H1 (cell line): Measurements from ENCODE around the gene MIF4GD. TPM values are rescaled to one million over a fixed set of nuclear protein-coding genes. Genes with fewer than 3 reads are reported as not detected.
A peak's percentile ranks its signal among the peaks of the same experiment; 100 is the strongest.

Source experiments
- CTCF ChIA-PET: fragments of 300-600 bp; sonication (Branson Sonifier 250); formaldehyde crosslinking; loops from one replicate; lab custom pipeline; 2021; ENCODE audit not compliant: partially characterized antibody; lab: Charles Lee
- POLR2A ChIA-PET: fragments of 300-600 bp; sonication (Branson Sonifier 250); formaldehyde crosslinking; loops from one replicate; lab custom pipeline; 2021; ENCODE audit warnings: inconsistent platforms; ENCODE audit not compliant: partially characterized antibody; lab: Charles Lee
- DNase-seq, 2 experiments: peaks; one replicate each; pipeline versions ENCODE4 v3.0.0 to v3.0.0-alpha.2; 2010 to 2022; ENCODE audit warnings: low spot score in 2 of 2, low read depth in 1 of 2, mixed read lengths in 1 of 2
- FAIRE-seq: peaks from 2 replicates; lab custom pipeline; 2011; peaks lifted over from hg19 to GRCh38; lab: Jason Lieb, UNC
- H2AFZ ChIP-seq: 2 replicates; pipeline ENCODE4 v1.8.1; 2012; ENCODE audit warnings: low read length, inconsistent platforms
- H2AK5ac ChIP-seq: 2 replicates; pipeline ENCODE4 v1.6.1; 2013; ENCODE audit warnings: low read depth, low read length
- H2BK120ac ChIP-seq: replicated peaks from 2 replicates; pipeline ENCODE3; 2013; ENCODE audit warnings: low read depth, low read length, inconsistent platforms
- H2BK12ac ChIP-seq: 2 replicates; pipeline ENCODE4 v1.6.1; 2013; ENCODE audit warnings: low read depth, low read length
- H2BK15ac ChIP-seq: 2 replicates; pipeline ENCODE4 v1.6.1; 2013; ENCODE audit warnings: low read length
- H2BK20ac ChIP-seq: 2 replicates; pipeline ENCODE4 v1.6.1; 2013; ENCODE audit warnings: low read length
- H2BK5ac ChIP-seq: 2 replicates; pipeline ENCODE4 v1.6.1; 2013; ENCODE audit warnings: low read depth, low read length
- H3K14ac ChIP-seq: 2 replicates; pipeline ENCODE4 v1.6.1; 2013; ENCODE audit warnings: inconsistent platforms; ENCODE audit not compliant: insufficient read length
- H3K18ac ChIP-seq: 2 replicates; pipeline ENCODE4 v1.6.1; 2013; ENCODE audit warnings: low read length; ENCODE audit errors: extremely low read depth
- H3K23ac ChIP-seq: 2 replicates; pipeline ENCODE4 v1.6.1; 2013; ENCODE audit warnings: inconsistent platforms; ENCODE audit not compliant: insufficient read length
- H3K23me2 ChIP-seq: 2 replicates; pipeline ENCODE4 v1.6.1; 2013; ENCODE audit warnings: low read depth, low read length
- H3K27ac ChIP-seq: 2 replicates; pipeline ENCODE4 v1.6.1; 2011; ENCODE audit warnings: low read depth, low read length, inconsistent platforms
- H3K27me3 ChIP-seq, 4 experiments: replicated peaks in 1 of 4; 1 replicate in 1 of 4; 2 replicates in 3 of 4; pipeline versions ENCODE4 v1.6.1 to v1.8.1; 2011 to 2013; ENCODE audit warnings: low read length in 3 of 4, mild to moderate bottlenecking in 3 of 4, inconsistent platforms in 2 of 4, mixed read lengths in 2 of 4, moderate library complexity in 1 of 4; ENCODE audit not compliant: control insufficient read depth in 3 of 4, insufficient read depth in 3 of 4; ENCODE audit errors: extremely low read depth in 1 of 4
- H3K36me3 ChIP-seq, 4 experiments: 2 replicates each; pipeline versions ENCODE4 v1.6.1 to v1.8.1; 2011 to 2013; ENCODE audit warnings: mild to moderate bottlenecking in 4 of 4, low read length in 3 of 4, moderate library complexity in 2 of 4, control low read depth in 1 of 4, inconsistent platforms in 1 of 4; ENCODE audit not compliant: insufficient read depth in 4 of 4, control insufficient read depth in 2 of 4
- H3K4ac ChIP-seq: replicated peaks from 2 replicates; pipeline ENCODE3; 2013; ENCODE audit warnings: low read length, low read depth, mixed read lengths, inconsistent platforms; ENCODE audit not compliant: insufficient read length
- H3K4me1 ChIP-seq, 4 experiments: replicated peaks in 1 of 4; 1 replicate in 1 of 4; 2 replicates in 3 of 4; pipeline versions ENCODE4 v1.6.1 to v1.8.1; 2011 to 2013; ENCODE audit warnings: low read length in 3 of 4, inconsistent platforms in 2 of 4, mixed read lengths in 1 of 4; ENCODE audit not compliant: insufficient read depth in 4 of 4, control insufficient read depth in 3 of 4
- H3K4me2 ChIP-seq, 2 experiments: 2 replicates each; pipeline versions ENCODE4 v1.6.1 to v1.8.1; 2011 to 2013; ENCODE audit warnings: low read depth in 2 of 2, low read length in 2 of 2, control low read depth in 1 of 2, inconsistent platforms in 1 of 2, mild to moderate bottlenecking in 1 of 2; ENCODE audit not compliant: insufficient read depth in 1 of 2
- H3K4me3 ChIP-seq, 4 experiments: fragments of 200-600, 300-600 bp in 1 of 4; sonication (generic), shearing (Covaris generic), sonication (Bioruptor Twin) in 1 of 4; 2 replicates each; pipeline versions ENCODE4 v1.5.1 to v1.8.1; 2011 to 2016; ENCODE audit warnings: low read length in 4 of 4, low read depth in 3 of 4, control low read depth in 2 of 4, inconsistent platforms in 2 of 4, mild to moderate bottlenecking in 2 of 4, mixed read lengths in 1 of 4, moderate library complexity in 1 of 4; ENCODE audit not compliant: insufficient read depth in 2 of 4; ENCODE audit errors: extremely low read depth in 1 of 4
- H3K56ac ChIP-seq: replicated peaks from 2 replicates; pipeline ENCODE3; 2013; ENCODE audit warnings: low read depth, mild to moderate bottlenecking, mixed read lengths, low read length, inconsistent platforms; ENCODE audit not compliant: insufficient read length
- H3K79me1 ChIP-seq: 2 replicates; pipeline ENCODE4 v1.6.1; 2013; ENCODE audit warnings: low read depth, low read length, control low read depth
- H3K79me2 ChIP-seq, 2 experiments: 2 replicates each; pipeline versions ENCODE4 v1.6.1 to v1.8.1; 2012 to 2013; ENCODE audit warnings: low read length in 2 of 2, mild to moderate bottlenecking in 2 of 2, inconsistent platforms in 1 of 2; ENCODE audit not compliant: insufficient read depth in 2 of 2, control insufficient read depth in 1 of 2
- H3K9ac ChIP-seq, 4 experiments: replicated peaks in 1 of 4; 1 replicate in 1 of 4; 2 replicates in 3 of 4; pipeline versions ENCODE4 v1.6.1 to v1.8.1; 2011 to 2013; ENCODE audit warnings: low read depth in 3 of 4, low read length in 3 of 4, control low read depth in 2 of 4, mild to moderate bottlenecking in 2 of 4, moderate library complexity in 2 of 4, inconsistent platforms in 1 of 4; ENCODE audit errors: extremely low read depth in 1 of 4
- H3K9me3 ChIP-seq, 2 experiments: 2 replicates each; pipeline versions ENCODE4 v1.6.1 to v1.8.1; 2012 to 2013; ENCODE audit warnings: mild to moderate bottlenecking in 2 of 2, moderate library complexity in 2 of 2, control low read depth in 1 of 2, inconsistent platforms in 1 of 2, low read depth in 1 of 2, low read length in 1 of 2, mixed read lengths in 1 of 2; ENCODE audit not compliant: insufficient read depth in 2 of 2
- H4K20me1 ChIP-seq, 2 experiments: replicated peaks in 1 of 2; 2 replicates each; pipeline versions ENCODE3 to v1.8.1; 2011 to 2013; ENCODE audit warnings: inconsistent platforms in 2 of 2, low read length in 2 of 2, mild to moderate bottlenecking in 1 of 2; ENCODE audit not compliant: insufficient read depth in 2 of 2, control insufficient read depth in 1 of 2
- H4K5ac ChIP-seq: 2 replicates; pipeline ENCODE4 v1.6.1; 2013; ENCODE audit warnings: low read length, low read depth, mixed read lengths, inconsistent platforms; ENCODE audit not compliant: insufficient read length
- H4K8ac ChIP-seq: 2 replicates; pipeline ENCODE4 v1.8.0; 2013; ENCODE audit warnings: mild to moderate bottlenecking, moderate library complexity, low read length, inconsistent platforms; ENCODE audit not compliant: insufficient read depth; ENCODE audit errors: extremely low read depth
- H4K91ac ChIP-seq: replicated peaks from 2 replicates; pipeline ENCODE3; 2013; ENCODE audit warnings: low read length, mixed read lengths, inconsistent platforms; ENCODE audit not compliant: insufficient read length
- CREB1 ChIP-seq: IDR thresholded peaks from 2 replicates; pipeline ENCODE4 v1.6.1; 2012; ENCODE audit warnings: inconsistent platforms
- PHF8 ChIP-seq: fragments of 200-600 bp; sonication (generic); conservative IDR thresholded peaks from 2 replicates; pipeline ENCODE4 v1.7.1; 2012; ENCODE audit warnings: low read depth, mild to moderate bottlenecking, inconsistent platforms, low read length, moderate library complexity
- POLR2AphosphoS5 ChIP-seq: IDR thresholded peaks from 2 replicates; pipeline ENCODE4 v1.6.1; 2011; ENCODE audit warnings: low read depth, low read length
- RAD21 ChIP-seq, 2 experiments: IDR thresholded peaks in 1 of 2; conservative IDR thresholded peaks in 1 of 2; 2 replicates each; pipeline ENCODE4 v1.6.1; 2011; ENCODE audit warnings: low read depth in 2 of 2, low read length in 2 of 2, improper control_type of control experiment in 1 of 2, inconsistent platforms in 1 of 2, mild to moderate bottlenecking in 1 of 2, moderate library complexity in 1 of 2
- RXRA ChIP-seq: IDR thresholded peaks from 2 replicates; pipeline ENCODE4 v1.6.1; 2011; ENCODE audit warnings: low read depth, mild to moderate bottlenecking, low read length, moderate library complexity; ENCODE audit not compliant: insufficient read depth
- SIN3A ChIP-seq, 2 experiments: IDR thresholded peaks in 1 of 2; conservative IDR thresholded peaks in 1 of 2; 2 replicates each; pipeline ENCODE4 v1.6.1; 2011 to 2012; ENCODE audit warnings: low read length in 2 of 2, improper control_type of control experiment in 1 of 2, low read depth in 1 of 2, mild to moderate bottlenecking in 1 of 2
- SIRT6 ChIP-seq: IDR thresholded peaks from one replicate; pipeline ENCODE4 v1.7.1; 2012; ENCODE audit warnings: low read length, inconsistent platforms
- WGBS, 2 experiments: shearing (Covaris generic) in 1 of 2; methylation state at CpG; one replicate each; pipeline versions ENCODE4 v1.1.6 to v1.1.7; 2013 to 2015; ENCODE audit warnings: low lambda C conversion rate in 2 of 2, mixed read lengths in 2 of 2, inconsistent platforms in 1 of 2, low coverage in 1 of 2, missing lambda C conversion rate in 1 of 2; ENCODE audit not compliant: insufficient replicate concordance in 2 of 2, insufficient coverage in 1 of 2, insufficient read length in 1 of 2; ENCODE audit errors: extremely low coverage in 1 of 2, missing lambda C conversion rate in 1 of 2; 5-methylcytosine and 5-hydroxymethylcytosine counted together
- polyA plus RNA-seq, 7 experiments: library from polyadenylated mRNA; depleted of rRNA in 3 of 7; stranded (reverse) in 5 of 7; unstranded in 2 of 7; fragments of >200 nt in 5 of 7; fragments of 200-250 nt in 2 of 7; gene quantifications; 1 replicate in 5 of 7; 2 replicates in 1 of 7; 4 replicates in 1 of 7; pipeline versions ENCODE4 v1.2.1 to v1.2.3, GENCODE V29; 2011 to 2013; ENCODE audit warnings: missing spikeins in 2 of 7, mixed read lengths in 2 of 7
- total RNA-seq: library from RNA; stranded (reverse); fragmentation: NEBNext Ultra II Directional; extraction: Animal tissue kit (Norgen Biotek cat#: 25700); gene quantifications from 2 replicates; pipeline ENCODE4 v1.2.1, GENCODE V29; 2021
- TF ChIP-seq, protein P1 (sequence below), 3 experiments: IDR thresholded peaks; 1 replicate in 2 of 3; 2 replicates in 1 of 3; pipeline versions ENCODE4 v1.5.1 to v1.6.1; 2011; ENCODE audit warnings: low read length in 3 of 3, mild to moderate bottlenecking in 3 of 3, inconsistent platforms in 2 of 3, low read depth in 1 of 3, moderate library complexity in 1 of 3; ENCODE audit not compliant: insufficient read depth in 1 of 3; ENCODE audit errors: control extremely low read depth in 1 of 3

The MIF4GD gene
- total and polyA plus RNA-seq, 2 of the 8 experiments (the other 6 are each of a cell fraction or from before 2014, with no cell fraction given), result 16.1 to 51.1 TPM

DNA sequence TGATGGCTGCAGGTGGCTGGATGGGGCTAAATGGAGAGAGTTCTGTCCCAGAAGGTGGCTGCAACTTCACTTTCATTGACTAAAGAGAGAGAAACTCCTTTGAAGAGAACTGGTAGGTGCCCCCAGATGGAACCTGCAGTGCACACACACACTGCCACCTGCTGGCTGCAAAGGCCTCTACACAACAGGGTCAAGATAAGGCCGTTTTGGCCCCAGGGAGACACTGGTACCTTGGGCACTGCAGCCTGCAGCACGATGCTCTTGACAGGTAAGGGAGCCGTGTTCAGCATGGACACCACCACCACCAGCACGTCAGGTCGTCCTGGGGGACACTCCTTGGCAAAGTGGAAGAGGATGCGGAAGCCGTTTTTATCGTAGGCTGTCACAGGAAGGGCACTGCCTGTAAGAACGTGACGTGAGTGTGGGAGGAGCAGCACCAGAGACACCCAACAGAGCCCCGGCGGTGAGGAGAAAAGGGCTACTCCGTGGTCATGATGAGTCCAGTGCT lies 32.3 kb downstream of the MIF4GD start:
- H4K8ac ChIP-seq, result no peak overlapping the region
- H3K4me2 ChIP-seq, result no peak overlapping the region
- WGBS, 2 experiments, result 83% methylated on average over 13 of the region's 13 CpGs; no CpG with 5 or more reads in 1 of the 2 experiments
- peaks cover 37 to 72% (median 66%) of the 10 kb centered on the region in 4 experiments for H3K36me3 ChIP-seq
- no peak overlapping the region for H4K91ac ChIP-seq
- H3K14ac ChIP-seq, result no peak overlapping the region
- no peaks in the 10 kb centered on the region for H3K79me1 ChIP-seq
- POLR2A ChIA-PET, result interaction anchor here (0.6 to 6.3 kb wide), 8 partner anchors 10 to 193 kb away, joined by 3 to 53 read pairs (median 4); partner anchors contain the start of gene MIF4GD
- TF ChIP-seq PHF8 (no peak), SIRT6 (no peak), POLR2AphosphoS5 (no peak; the same call in 1 of the 2 replicates), SIN3A (conservative IDR thresholded peaks at IDR 0.05 in 1 of 2, IDR thresholded peaks at IDR 0.05 in 1 of 2; ENCODE audit: low read depth in 1 of 2, low read length in 2 of 2) (0 out of 4 replicates have a peak, but pooled peaks of 1 of the 2 experiments have one; percentile 23), RXRA (0 out of 2 replicates have a peak, but pooled peaks have one; percentile 48), CREB1 (peak; percentile 20; the same call in 1 of the 2 replicates), RAD21 (IDR thresholded peaks at IDR 0.05 in 1 of 2, conservative IDR thresholded peaks at IDR 0.05 in 1 of 2; ENCODE audit: low read depth in 2 of 2, low read length in 2 of 2) (peak; percentile 41 to 59)
- TF ChIP-seq, protein P1, sequence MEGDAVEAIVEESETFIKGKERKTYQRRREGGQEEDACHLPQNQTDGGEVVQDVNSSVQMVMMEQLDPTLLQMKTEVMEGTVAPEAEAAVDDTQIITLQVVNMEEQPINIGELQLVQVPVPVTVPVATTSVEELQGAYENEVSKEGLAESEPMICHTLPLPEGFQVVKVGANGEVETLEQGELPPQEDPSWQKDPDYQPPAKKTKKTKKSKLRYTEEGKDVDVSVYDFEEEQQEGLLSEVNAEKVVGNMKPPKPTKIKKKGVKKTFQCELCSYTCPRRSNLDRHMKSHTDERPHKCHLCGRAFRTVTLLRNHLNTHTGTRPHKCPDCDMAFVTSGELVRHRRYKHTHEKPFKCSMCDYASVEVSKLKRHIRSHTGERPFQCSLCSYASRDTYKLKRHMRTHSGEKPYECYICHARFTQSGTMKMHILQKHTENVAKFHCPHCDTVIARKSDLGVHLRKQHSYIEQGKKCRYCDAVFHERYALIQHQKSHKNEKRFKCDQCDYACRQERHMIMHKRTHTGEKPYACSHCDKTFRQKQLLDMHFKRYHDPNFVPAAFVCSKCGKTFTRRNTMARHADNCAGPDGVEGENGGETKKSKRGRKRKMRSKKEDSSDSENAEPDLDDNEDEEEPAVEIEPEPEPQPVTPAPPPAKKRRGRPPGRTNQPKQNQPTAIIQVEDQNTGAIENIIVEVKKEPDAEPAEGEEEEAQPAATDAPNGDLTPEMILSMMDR (IDR thresholded peaks at IDR 0.05; ENCODE audit: control extremely low read depth in 1 of 3, insufficient read depth in 1 of 3, low read depth in 1 of 3, low read length in 3 of 3), result peak; percentile 83 to 96 (median 94)
- no peak overlapping the region for H2AK5ac ChIP-seq
- H2BK12ac ChIP-seq, result no peak overlapping the region
- H2BK5ac ChIP-seq, result no peak overlapping the region
- peaks cover 14 to 29% of the 10 kb centered on the region in 2 experiments for H4K20me1 ChIP-seq
- H3K4me3 ChIP-seq, result no peak overlapping the region
- no peaks in the 10 kb centered on the region for H3K27me3 ChIP-seq
- H3K23me2 ChIP-seq, result no peaks in the 10 kb centered on the region
- CTCF ChIA-PET, result interaction anchor here (0.6 to 16.5 kb wide), 22 partner anchors 9 to 186 kb away, joined by 3 to 369 read pairs (median 6); partner anchors contain the start of genes GGA3, MIF4GD, MRPS7 and NT5C
- no peak overlapping the region for H2AFZ ChIP-seq
- no peaks in the 10 kb centered on the region for H3K79me2 ChIP-seq
- no peak overlapping the region for H3K23ac ChIP-seq
- no peak overlapping the region for H2BK15ac ChIP-seq
- FAIRE-seq (peak; percentile 7), DNase-seq (peak in 1 of 2 experiments; percentile 72)
- no peak overlapping the region for H3K27ac ChIP-seq
- peaks cover 0 to 4% (median 0%) of the 10 kb centered on the region in 4 experiments; a peak in 3 of 7 replicates for H3K4me1 ChIP-seq
- H4K5ac ChIP-seq, result no peak overlapping the region
- H3K56ac ChIP-seq, result no peak overlapping the region
- no peak overlapping the region for H2BK120ac ChIP-seq
- no peak overlapping the region for H3K18ac ChIP-seq
- H3K4ac ChIP-seq, result no peak overlapping the region
- H2BK20ac ChIP-seq, result no peak overlapping the region
- no peak overlapping the region for H3K9ac ChIP-seq
- H3K9me3 ChIP-seq, result no peaks in the 10 kb centered on the region
